ENCODE data around the gene TCF23. TPM values are rescaled to one million over a fixed set of nuclear protein-coding genes. Genes with fewer than 3 reads are reported as not detected.

The TCF23 gene
- total RNA-seq, 2 experiments from 2014 or later = not detected

- H3K9me3 Mint-ChIP-seq = no peaks in the 10 kb centered on the region
- CTCF ChIA-PET = interaction anchor here (0.7 kb wide), 1 partner anchor 11 kb away, joined by 3 read pairs; no protein-coding TSS in a partner anchor
- H3K4me3 ChIP-seq (ENCODE audit: low read length) = no peak overlapping the region
- no peaks in the 10 kb centered on the region for H3K4me1 ChIP-seq (ENCODE audit: insufficient read depth, low read length)
- no peaks in the 10 kb centered on the region for H3K36me3 ChIP-seq (ENCODE audit: insufficient read depth, low read length)
- H3K4me1 Mint-ChIP-seq (ENCODE audit: low read depth) = no peaks in the 10 kb centered on the region
- H3K4me3 Mint-ChIP-seq = no peak overlapping the region
- peaks cover 0 to 3% of the 10 kb centered on the region in 2 experiments for H3K27me3 ChIP-seq (ENCODE audit: control insufficient read depth in 1 of 2, insufficient read depth in 2 of 2, low read length in 2 of 2)
- H3K27ac ChIP-seq (ENCODE audit: low read depth in 1 of 2, low read length in 2 of 2) = no peak overlapping the region
- no peak for TF ChIP-seq CTCF (IDR thresholded peaks at IDR 0.05)
- no peak overlapping the region for H3K27ac Mint-ChIP-seq
- POLR2A ChIA-PET = interaction anchor here (1.2 kb wide), 1 partner anchor 101 kb away, joined by 3 read pairs; the partner anchor contains the start of gene AGBL5
- H3K36me3 Mint-ChIP-seq (ENCODE audit: low read depth) = no peaks in the 10 kb centered on the region
- H3K27me3 Mint-ChIP-seq = peaks cover 4% of the 10 kb centered on the region
- no peak for ATAC-seq (ENCODE audit: poor library complexity)
- intact Hi-C loops (cut with DNase I, micrococcal nuclease) = loop anchor here in 1 of 2 experiments (5.0 kb wide), 1 partner anchor 44 kb away; no protein-coding TSS in a partner anchor
- no peak for DNase-seq
- H3K9me3 ChIP-seq (ENCODE audit: control insufficient read depth in 1 of 2, insufficient read depth in 1 of 2, low read length in 2 of 2) = no peaks in the 10 kb centered on the region
Observed at GRCh38 chr2:27152796-27153464, 4.1 kb downstream of the TCF23 start.

- CTCF ChIA-PET = no interaction called here
- POLR2A ChIA-PET = no interaction called here
- no peak overlapping the region for H3K4me3 Mint-ChIP-seq
Observed at GRCh38 chr2:27154488-27154887, 5.7 kb downstream of the TCF23 start.

GRCh38 chr2:27155069-27155520, 6.3 kb downstream of the TCF23 start:
- no peaks in the 10 kb centered on the region for H3K9me3 ChIP-seq (ENCODE audit: control insufficient read depth in 1 of 2, insufficient read depth in 1 of 2, low read length in 2 of 2)
- H3K36me3 Mint-ChIP-seq (ENCODE audit: low read depth) = no peaks in the 10 kb centered on the region
- H3K4me3 ChIP-seq (ENCODE audit: low read length) = no peak overlapping the region
- DNase-seq = no peak
- H3K9me3 Mint-ChIP-seq = no peaks in the 10 kb centered on the region
- no peaks in the 10 kb centered on the region for H3K4me1 Mint-ChIP-seq (ENCODE audit: low read depth)
- H3K27me3 ChIP-seq (ENCODE audit: control insufficient read depth in 1 of 2, insufficient read depth in 2 of 2, low read length in 2 of 2) = no peaks in the 10 kb centered on the region
- H3K27ac Mint-ChIP-seq = no peak overlapping the region
- ChIA-PET POLR2A (no interaction called here), CTCF (no interaction called here)
- H3K27me3 Mint-ChIP-seq = peaks cover 4% of the 10 kb centered on the region
- no peaks in the 10 kb centered on the region for H3K36me3 ChIP-seq (ENCODE audit: insufficient read depth, low read length)
- H3K27ac ChIP-seq (ENCODE audit: low read depth in 1 of 2, low read length in 2 of 2) = no peak overlapping the region
- no peak overlapping the region for H3K4me3 Mint-ChIP-seq
- intact Hi-C loops (cut with DNase I, micrococcal nuclease) = no loop called here
- ATAC-seq (ENCODE audit: poor library complexity) = no peak
- no peaks in the 10 kb centered on the region for H3K4me1 ChIP-seq (ENCODE audit: insufficient read depth, low read length)
- no peak for TF ChIP-seq CTCF (IDR thresholded peaks at IDR 0.05)

More at GRCh38 chr2:27154488-27154887, 5.7 kb downstream of the TCF23 start:
- H3K9me3 ChIP-seq (ENCODE audit: control insufficient read depth in 1 of 2, insufficient read depth in 1 of 2, low read length in 2 of 2) = no peaks in the 10 kb centered on the region
- no peaks in the 10 kb centered on the region for H3K36me3 ChIP-seq (ENCODE audit: insufficient read depth, low read length)
- DNase-seq (no peak), ATAC-seq (ENCODE audit: poor library complexity) (no peak)
- no peaks in the 10 kb centered on the region for H3K27me3 ChIP-seq (ENCODE audit: control insufficient read depth in 1 of 2, insufficient read depth in 2 of 2, low read length in 2 of 2)
- no peak overlapping the region for H3K27ac Mint-ChIP-seq
- H3K4me1 Mint-ChIP-seq (ENCODE audit: low read depth) = no peaks in the 10 kb centered on the region
- no peak overlapping the region for H3K27ac ChIP-seq (ENCODE audit: low read depth in 1 of 2, low read length in 2 of 2)
- no peak overlapping the region for H3K4me3 ChIP-seq (ENCODE audit: low read length)
- no peaks in the 10 kb centered on the region for H3K9me3 Mint-ChIP-seq
- H3K27me3 Mint-ChIP-seq = peaks cover 4% of the 10 kb centered on the region
- no peaks in the 10 kb centered on the region for H3K36me3 Mint-ChIP-seq (ENCODE audit: low read depth)
- intact Hi-C loops (cut with DNase I, micrococcal nuclease) = loop anchor here in 1 of 2 experiments (5.0 kb wide), 1 partner anchor 43 kb away; no protein-coding TSS in a partner anchor
- H3K4me1 ChIP-seq (ENCODE audit: insufficient read depth, low read length) = no peaks in the 10 kb centered on the region
- no peak for TF ChIP-seq CTCF (IDR thresholded peaks at IDR 0.05)
